Esophagus muscularis mucosa (tissue), 4 donors: ENCODE data around the gene JARID2. TPM values are rescaled to one million over a fixed set of nuclear protein-coding genes. Genes with fewer than 3 reads are reported as not detected.

Source experiments
- DNase-seq: peaks from one replicate; pipeline ENCODE4 v3.0.0-alpha.2; 2017; ENCODE audit errors: extremely low spot score
- H3K27ac ChIP-seq, 4 donors: fragments of 200-600 bp; sonication (generic); replicated peaks in 1 of 4; 1 replicate in 3 of 4; 2 replicates in 1 of 4; pipeline ENCODE4 v1.5.1; 2016 to 2019; ENCODE audit warnings: mild to moderate bottlenecking in 1 of 4
- H3K27me3 ChIP-seq, 4 donors: fragments of 200-600 bp; sonication (generic); one replicate each; pipeline versions ENCODE4 v1.5.1 to v1.6.0; 2016 to 2019
- H3K36me3 ChIP-seq, 4 donors: fragments of 200-600 bp; sonication (generic); one replicate each; pipeline ENCODE4 v1.5.1; 2016 to 2019
- H3K4me1 ChIP-seq, 4 donors: fragments of 200-600 bp; sonication (generic); one replicate each; pipeline ENCODE4 v1.5.1; 2016 to 2019
- H3K4me3 ChIP-seq, 4 donors: fragments of 200-600 bp; sonication (generic); 1 replicate in 2 of 4; 2 replicates in 2 of 4; pipeline ENCODE4 v1.5.1; 2016 to 2019; ENCODE audit warnings: mild to moderate bottlenecking in 4 of 4, moderate library complexity in 1 of 4
- H3K9me3 ChIP-seq, 4 donors: fragments of 200-600 bp; sonication (generic); 1 replicate in 3 of 4; 2 replicates in 1 of 4; pipeline ENCODE4 v1.5.1; 2016 to 2019
- CTCF ChIP-seq, 3 experiments: fragments of 200-600 bp in 2 of 3; fragments of 450-650 bp in 1 of 3; sonication (generic) in 2 of 3; IDR thresholded peaks; one replicate each; pipeline ENCODE4 v1.5.1; 2017 to 2019; ENCODE audit warnings: antibody characterized with exemption in 3 of 3, mild to moderate bottlenecking in 2 of 3, moderate library complexity in 1 of 3
- EP300 ChIP-seq: sonication (generic); formaldehyde crosslinking; IDR thresholded peaks from one replicate; pipeline ENCODE4 v1.6.1; 2017; ENCODE audit warnings: antibody characterized with exemption
- POLR2A ChIP-seq: fragments of 450-650 bp; IDR thresholded peaks from one replicate; pipeline ENCODE4 v1.6.1; 2017; ENCODE audit warnings: antibody characterized with exemption, moderate library complexity, mild to moderate bottlenecking, low read depth
- POLR2AphosphoS5 ChIP-seq, 2 donors: sonication (generic); formaldehyde crosslinking; IDR thresholded peaks; one replicate each; pipeline ENCODE4 v1.6.1; 2017; ENCODE audit warnings: antibody characterized with exemption in 2 of 2
- WGBS: methylation state at CpG from one replicate; pipeline ENCODE4 v1.1.5; 2018; 5-methylcytosine and 5-hydroxymethylcytosine counted together
- intact Hi-C: fragments of 100-400 bp; cut with DNase I; formaldehyde crosslinking; loops from one replicate; pipeline ENCODE4 v1.15.1; 2023
- total RNA-seq, 4 donors: library from RNA; depleted of rRNA; stranded (reverse); fragments of >200 nt; gene quantifications; one replicate each; pipeline versions ENCODE4 v1.1.0 to v1.2.1, GENCODE V29; 2016

Gene JARID2
- total RNA-seq, 4 donors from 2014 or later, result 5.8 to 10.4 (median 8.1) TPM

- Histone ChIP-seq H3K27me3 (no peaks in the 10 kb centered on the region), H3K27ac (no peak overlapping the region), H3K9me3 (no peaks in the 10 kb centered on the region), H3K36me3 (no peaks in the 10 kb centered on the region), H3K4me1 (peaks cover 9 to 20% (median 12%) of the 10 kb centered on the region in 4 donors), H3K4me3 (no peak overlapping the region)
- TF ChIP-seq POLR2AphosphoS5 (IDR thresholded peaks at IDR 0.05) (no peak), POLR2A (no peak), EP300 (no peak), CTCF (IDR thresholded peaks at IDR 0.05) (no peak)
- DNase-seq, result no peak
- intact Hi-C loops, result no loop called here
Measured at GRCh38 chr6:15557174-15557573, 311.3 kb downstream of the JARID2 start.

- Histone ChIP-seq H3K4me3 (no peak overlapping the region), H3K9me3 (no peaks in the 10 kb centered on the region), H3K27me3 (no peaks in the 10 kb centered on the region), H3K36me3 (no peaks in the 10 kb centered on the region), H3K27ac (no peak overlapping the region), H3K4me1 (peaks cover 0 to 9% (median 7%) of the 10 kb centered on the region in 4 donors)
- intact Hi-C loops, result no loop called here
- no peak for DNase-seq
- 100% methylated on average over 1 of the region's 1 CpG for WGBS
- no peak for TF ChIP-seq POLR2A
- no peak for TF ChIP-seq CTCF (IDR thresholded peaks at IDR 0.05)
- no peak for TF ChIP-seq EP300
- no peak for TF ChIP-seq POLR2AphosphoS5 (IDR thresholded peaks at IDR 0.05)
Measured at GRCh38 chr6:15560713-15561112, 314.8 kb downstream of the JARID2 start.

- TF ChIP-seq EP300 (no peak), POLR2AphosphoS5 (IDR thresholded peaks at IDR 0.05) (no peak), POLR2A (no peak), CTCF (IDR thresholded peaks at IDR 0.05) (no peak)
- Histone ChIP-seq H3K27ac (no peak overlapping the region), H3K4me1 (peaks cover 0 to 8% (median 6%) of the 10 kb centered on the region in 4 donors), H3K4me3 (no peak overlapping the region), H3K27me3 (no peaks in the 10 kb centered on the region), H3K36me3 (no peaks in the 10 kb centered on the region), H3K9me3 (no peaks in the 10 kb centered on the region)
- no peak for DNase-seq
- WGBS, result 88% methylated on average over 3 of the region's 3 CpGs
- intact Hi-C loops, result no loop called here
Measured at GRCh38 chr6:15561447-15562199, 315.8 kb downstream of the JARID2 start.

GRCh38 chr6:15562977-15563376 is 317.1 kb downstream of the JARID2 start:
- H3K27ac ChIP-seq, result no peak overlapping the region
- 88% methylated on average over 1 of the region's 1 CpG for WGBS
- H3K4me1 ChIP-seq, result peaks cover 0 to 8% (median 6%) of the 10 kb centered on the region in 4 donors
- H3K36me3 ChIP-seq, result no peaks in the 10 kb centered on the region
- H3K27me3 ChIP-seq, result no peaks in the 10 kb centered on the region
- intact Hi-C loops, result no loop called here
- no peak overlapping the region for H3K4me3 ChIP-seq
- no peaks in the 10 kb centered on the region for H3K9me3 ChIP-seq
- DNase-seq, result no peak
- no peak for TF ChIP-seq POLR2A
- no peak for TF ChIP-seq POLR2AphosphoS5 (IDR thresholded peaks at IDR 0.05)
- TF ChIP-seq CTCF (IDR thresholded peaks at IDR 0.05), result no peak
- TF ChIP-seq EP300, result no peak
